GM18870 (cell line): ENCODE measurements around the gene CENPQ.
"Not testable (repeated sequence)": the region's sequence is repeated elsewhere in the genome, so short reads cannot be mapped to it uniquely, and the experiment has no call there.

ENCODE experiments used
- ATAC-seq: cut with Tn5 transposase; IDR thresholded peaks from one replicate; pipeline ENCODE4 v1.9.1; 2021; ENCODE audit warnings: moderate library complexity; ENCODE audit not compliant: unreplicated experiment

CENPQ gene, protein sequence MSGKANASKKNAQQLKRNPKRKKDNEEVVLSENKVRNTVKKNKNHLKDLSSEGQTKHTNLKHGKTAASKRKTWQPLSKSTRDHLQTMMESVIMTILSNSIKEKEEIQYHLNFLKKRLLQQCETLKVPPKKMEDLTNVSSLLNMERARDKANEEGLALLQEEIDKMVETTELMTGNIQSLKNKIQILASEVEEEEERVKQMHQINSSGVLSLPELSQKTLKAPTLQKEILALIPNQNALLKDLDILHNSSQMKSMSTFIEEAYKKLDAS

DNA sequence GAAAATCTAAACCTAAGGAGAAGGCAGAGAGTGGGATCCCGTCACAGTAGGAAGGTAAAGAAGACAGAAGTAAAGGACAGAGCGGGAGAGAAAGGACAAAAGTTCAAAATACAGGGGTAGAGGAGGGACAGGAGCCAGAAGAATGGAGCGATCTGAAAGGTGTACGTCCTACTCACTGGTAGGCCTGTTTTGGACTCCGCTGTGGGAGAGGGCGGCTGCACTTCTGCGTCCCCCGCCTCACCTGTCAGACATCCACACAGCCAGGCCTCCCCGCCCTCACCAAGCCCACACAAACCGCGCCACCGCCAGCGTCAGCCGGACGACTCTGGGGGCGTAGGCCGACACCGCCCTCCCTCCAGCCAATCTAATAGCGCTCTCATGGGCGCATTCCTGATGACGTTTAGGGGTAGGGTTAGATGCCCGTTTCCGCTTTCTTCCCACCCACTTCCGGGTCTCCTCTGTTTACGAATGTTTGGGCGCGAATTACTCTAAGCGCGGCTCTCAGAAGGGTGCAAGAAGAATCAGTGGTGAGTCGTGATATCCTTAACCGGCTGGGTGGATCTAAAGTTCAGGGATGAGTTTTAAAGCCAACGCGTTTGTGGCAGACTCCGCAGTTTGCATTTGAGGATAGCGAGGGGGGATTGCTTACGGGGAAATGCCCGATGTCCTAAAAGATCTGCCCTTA is at the start of gene CENPQ, which contains the start of gene MMUT:
Gene CENPQ, plus strand, starts transcription at position 444 of the 685 bp plus-strand sequence. CDS start 6,807 bp downstream, outside the sequence.
Gene MMUT, minus strand, starts transcription at position 327 of the 685 bp plus-strand sequence. CDS start 3,787 bp downstream, outside the sequence.
- ATAC-seq: peak; percentile 96

DNA sequence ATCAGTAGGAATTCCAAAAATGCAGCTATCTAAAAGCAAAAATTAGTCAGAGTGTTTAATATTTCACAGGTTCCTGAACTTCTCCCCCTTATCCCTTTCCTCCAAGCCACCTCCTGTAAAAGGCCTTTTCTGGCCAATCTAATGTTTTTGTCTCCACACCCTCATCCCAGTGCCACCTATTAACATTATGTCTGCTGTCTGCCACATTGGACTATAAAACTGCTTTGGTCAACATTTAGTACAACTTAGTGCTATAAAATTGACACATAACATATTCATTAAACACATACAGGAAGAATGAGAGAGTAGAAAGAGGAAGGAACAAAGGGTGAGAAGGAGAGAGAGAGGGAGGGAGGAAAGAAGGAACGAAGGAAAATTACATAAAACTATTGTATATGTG is 47.8 kb upstream of the CENPQ start:
- no peak for ATAC-seq

DNA sequence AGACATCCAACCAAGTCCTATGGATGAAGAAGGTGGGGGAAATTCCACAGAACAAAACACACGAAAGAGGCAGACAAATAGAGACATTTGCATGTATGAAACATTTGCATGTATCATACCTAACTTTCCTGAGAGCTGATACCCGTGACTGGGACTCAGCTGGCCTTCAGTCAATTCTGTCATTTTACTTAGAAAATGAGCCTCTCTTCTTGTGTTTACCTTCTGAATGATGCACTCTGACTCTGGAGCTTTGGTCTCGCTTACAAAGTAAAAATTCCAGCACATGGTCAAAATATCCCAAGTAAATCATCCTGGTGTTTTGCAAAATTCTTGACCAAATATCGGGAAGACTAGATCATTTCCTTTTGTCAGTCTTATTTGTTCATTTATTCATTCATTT is 47.0 kb upstream of the CENPQ start:
- no peak for ATAC-seq

DNA sequence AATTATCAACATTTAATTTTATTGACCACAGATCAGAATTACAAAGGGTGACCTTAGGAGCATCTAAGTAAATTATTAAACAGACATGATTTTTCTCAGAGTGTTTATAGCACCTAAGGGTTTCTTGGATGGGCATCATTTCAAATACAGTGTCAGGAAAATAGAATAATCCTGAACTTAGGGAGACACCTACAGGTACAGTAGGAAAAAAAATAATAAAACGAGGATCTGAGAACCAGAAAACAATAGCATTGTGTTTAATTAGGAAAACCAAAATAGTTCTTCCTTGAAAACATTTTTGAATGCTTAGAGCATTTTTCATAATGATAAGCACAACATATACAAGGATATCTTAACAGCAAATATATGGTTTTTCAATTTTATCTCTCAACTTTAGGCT is 39.4 kb upstream of the CENPQ start:
- no peak for ATAC-seq

DNA sequence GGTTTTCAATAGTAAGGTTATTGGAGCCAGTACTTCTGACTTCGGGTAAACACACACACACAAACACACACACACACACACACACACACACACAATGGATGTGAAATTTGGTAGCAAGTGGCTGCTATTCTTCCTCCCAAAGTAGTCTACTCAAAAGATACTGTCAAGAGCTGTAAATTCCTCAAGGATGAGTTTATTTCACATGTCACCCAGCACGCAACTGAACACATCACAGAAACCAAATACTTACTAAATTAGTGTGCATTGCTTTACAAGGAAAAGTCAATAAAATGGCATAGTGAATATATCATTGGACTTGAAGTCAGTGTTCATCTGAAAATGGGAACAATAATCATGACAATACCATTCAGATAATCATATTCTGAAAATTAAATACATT is 33.0 kb upstream of the CENPQ start:
- ATAC-seq: no peak

DNA sequence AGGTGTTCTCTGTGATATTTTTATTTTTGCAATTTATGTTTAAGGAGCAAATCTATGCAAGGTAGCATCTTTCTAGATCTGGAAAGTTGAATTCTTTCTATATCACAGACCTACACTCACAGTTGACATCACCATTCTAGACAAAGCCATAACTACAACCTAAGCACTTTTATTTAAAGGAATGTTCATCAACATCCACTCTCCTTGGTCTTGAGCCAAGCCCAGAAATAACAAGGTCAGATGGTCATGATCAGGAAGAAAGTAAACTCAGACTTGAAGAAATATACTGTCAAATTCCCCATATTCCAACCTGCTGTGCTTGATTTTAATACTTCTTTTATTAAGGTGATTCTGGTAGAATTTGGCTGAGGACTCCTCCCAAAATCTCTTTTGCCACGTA is 32.3 kb upstream of the CENPQ start:
- ATAC-seq: no peak

DNA sequence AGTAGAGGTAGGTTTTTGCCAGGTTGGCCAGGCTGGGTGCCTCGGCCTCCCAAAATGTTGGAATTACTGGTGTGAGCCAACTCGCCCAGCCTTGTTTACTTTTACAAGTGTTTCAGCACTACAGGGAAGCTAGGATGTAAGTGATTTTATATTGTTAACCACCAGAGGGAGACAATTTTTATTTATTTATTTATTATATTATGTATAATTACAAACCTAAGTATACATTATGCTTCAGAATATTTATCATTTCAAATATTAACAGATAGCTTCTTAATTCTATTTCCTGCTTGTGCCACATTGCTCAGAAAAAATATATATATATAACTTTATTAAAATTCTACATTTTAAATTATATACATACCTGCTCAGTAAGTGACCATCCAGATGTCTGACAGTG is 9.9 kb upstream of the CENPQ start:
- no peak for ATAC-seq

DNA sequence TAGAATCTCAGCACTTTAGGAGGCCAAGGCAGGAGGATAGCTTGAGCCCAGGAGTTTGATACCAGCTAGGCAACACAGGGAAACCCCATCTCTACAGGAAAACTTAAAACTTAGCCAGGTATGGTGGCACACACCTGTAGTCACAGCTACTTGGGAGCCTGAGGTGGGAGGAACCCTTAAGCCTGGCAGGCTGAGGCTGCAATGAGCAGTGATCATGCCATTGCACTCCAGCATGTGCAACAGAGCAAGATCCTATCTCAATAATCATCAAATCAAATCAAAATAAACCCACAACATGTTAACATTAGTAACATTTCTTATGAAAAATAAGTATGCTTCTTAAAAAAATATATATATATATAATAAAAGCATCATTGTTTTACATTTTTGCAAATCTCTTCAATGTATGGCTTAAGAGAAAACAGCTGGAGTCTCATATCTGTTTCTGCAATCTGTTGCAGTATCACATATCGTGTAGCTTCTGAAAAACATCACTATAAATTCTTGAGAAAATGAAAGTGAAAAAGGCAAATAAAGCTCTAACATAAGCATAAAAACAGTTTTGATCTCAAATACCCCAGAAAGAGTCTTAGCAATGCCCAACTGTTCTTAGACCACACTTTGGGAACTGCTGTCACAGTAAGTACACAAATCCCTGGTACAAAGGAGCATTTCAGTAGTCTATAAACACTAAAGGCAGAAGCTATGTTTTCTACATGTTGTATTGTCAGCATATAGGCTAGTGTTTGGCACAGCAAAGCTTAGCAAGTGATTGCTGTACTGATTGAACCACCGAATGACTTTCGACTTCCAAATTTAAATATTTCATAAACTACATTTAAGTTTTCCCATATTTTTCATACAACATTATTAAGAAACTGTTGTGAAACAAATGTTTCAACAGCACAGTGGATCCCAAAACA is 8.1 kb upstream of the CENPQ start:
- peak; percentile 81 for ATAC-seq

DNA sequence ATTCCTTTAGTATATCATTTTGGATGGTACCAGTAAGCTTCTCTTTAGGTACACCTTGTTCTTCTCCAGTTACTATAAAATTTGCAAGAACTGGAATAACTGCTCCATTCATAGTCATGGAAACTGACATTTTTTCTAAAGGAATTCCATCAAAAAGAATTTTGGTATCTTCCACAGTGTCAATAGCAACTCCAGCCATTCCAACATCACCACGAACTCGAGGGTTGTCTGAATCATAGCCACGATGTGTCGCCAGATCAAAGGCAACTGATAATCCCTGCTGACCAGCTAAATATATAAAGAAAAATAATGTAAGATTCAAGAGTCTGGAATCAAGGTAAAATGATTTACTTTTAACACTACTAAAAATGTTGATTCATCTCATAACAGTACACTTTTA is 5.4 kb upstream of the CENPQ start:
- ATAC-seq: no peak

DNA sequence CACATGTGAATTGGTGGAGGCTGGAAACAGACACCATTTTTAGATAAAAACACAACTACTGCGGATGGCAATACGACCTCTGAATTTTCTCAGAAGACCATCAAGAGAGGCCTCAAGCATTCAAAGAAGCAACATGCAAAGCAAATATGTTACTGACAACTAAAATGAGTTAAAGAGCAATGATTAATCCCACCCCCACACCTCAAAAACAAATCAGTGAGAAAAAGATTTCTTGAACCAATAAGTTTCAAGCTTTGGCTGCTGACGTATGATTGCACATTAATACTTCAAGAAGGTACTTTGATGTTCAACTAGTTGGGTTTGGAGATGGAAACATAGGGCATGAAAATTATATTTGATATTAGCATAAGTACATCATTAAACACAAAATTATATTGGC is 1.1 kb upstream of the CENPQ start:
- no peak for ATAC-seq

DNA sequence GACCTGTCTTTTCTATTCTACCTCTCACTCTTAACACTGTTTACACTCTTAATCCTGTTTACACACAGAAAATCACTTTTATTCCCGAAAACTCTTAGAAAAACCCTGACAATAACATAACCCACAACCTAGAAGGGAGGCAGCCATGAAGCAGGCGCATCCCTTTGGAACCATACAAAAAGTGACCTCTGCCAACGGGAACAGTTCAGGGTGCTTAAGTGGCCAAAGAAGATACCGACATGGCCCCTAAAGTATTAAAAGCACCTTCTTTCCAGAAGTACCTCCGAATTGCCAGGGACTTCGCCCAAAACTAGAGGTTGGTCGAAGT is 607 bp upstream of the CENPQ start:
- peak; percentile 2 for ATAC-seq

DNA sequence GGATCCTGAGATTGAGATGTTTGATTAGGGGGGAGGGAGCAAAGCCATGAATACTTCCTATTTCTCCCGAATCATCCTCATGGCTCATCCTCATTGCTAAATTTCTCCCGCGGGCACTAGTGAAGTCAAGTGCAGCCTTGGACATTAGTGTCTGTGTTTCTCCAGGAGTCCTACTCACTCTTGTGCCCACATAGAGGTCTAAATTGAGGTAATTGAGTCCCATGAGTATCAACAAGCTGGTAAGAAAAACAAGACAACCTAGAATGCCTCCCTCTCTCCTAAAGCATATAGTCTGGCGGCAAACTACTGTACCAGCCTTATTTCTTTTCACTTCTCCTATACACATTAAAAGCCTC is 420 bp downstream of the CENPQ start:
- ATAC-seq: peak; percentile 3

DNA sequence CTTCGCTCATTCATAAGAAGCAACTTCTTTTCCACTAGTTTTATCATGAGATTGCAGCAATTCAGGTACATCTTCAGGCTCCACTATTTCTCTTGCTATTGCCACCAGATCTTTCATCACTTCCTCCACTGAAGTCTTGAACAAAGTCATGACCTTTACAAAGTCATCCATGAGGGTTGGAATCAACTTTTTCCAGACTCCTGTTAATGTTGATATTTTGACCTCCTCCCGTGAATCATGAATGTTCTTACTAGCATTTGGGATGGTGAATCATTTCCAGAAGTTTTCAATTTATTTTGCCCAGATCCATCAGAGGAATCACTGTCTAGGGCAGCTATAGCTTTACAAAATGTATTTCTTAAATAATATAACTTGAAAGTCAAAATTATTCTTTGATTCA is 1.5 kb downstream of the CENPQ start:
- no peak for ATAC-seq

DNA sequence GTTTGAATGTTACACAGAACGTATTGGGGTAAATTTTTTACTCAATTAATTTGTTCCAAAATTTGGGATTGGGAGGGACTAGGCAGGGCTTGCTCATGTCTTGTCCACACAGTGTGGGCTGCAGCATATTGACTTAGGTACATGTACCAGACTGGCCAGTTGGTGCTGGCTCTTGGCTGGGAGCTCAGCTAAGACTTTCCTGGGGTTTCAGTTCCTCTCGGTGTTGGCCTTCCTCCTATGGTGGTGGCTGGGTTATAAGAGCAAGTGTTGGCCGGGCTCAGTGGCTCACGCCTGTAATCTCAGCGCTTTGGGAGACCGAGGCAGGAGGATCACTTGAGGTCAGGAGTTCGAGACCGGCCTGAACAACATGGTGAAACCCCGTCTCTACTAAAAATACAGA is 4.9 kb downstream of the CENPQ start:
- no peak for ATAC-seq

DNA sequence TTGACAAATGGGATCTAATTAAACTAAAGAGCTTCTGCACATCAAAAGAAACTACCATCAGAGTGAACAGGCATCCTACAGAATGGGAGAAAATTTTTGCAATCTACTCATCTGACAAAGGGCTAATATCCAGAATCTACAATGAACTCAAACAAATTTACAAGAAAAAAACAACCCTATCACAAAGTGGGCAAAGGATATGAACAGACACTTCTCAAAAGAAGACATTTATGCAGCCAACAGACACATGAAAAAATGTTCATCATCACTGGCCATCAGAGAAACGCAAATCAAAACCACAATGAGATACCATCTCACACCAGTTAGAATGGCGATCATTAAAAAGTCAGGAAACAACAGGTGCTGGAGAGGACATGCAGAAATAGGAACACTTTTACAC is 13.4 kb downstream of the CENPQ start:
- ATAC-seq: not testable (repeated sequence)

DNA sequence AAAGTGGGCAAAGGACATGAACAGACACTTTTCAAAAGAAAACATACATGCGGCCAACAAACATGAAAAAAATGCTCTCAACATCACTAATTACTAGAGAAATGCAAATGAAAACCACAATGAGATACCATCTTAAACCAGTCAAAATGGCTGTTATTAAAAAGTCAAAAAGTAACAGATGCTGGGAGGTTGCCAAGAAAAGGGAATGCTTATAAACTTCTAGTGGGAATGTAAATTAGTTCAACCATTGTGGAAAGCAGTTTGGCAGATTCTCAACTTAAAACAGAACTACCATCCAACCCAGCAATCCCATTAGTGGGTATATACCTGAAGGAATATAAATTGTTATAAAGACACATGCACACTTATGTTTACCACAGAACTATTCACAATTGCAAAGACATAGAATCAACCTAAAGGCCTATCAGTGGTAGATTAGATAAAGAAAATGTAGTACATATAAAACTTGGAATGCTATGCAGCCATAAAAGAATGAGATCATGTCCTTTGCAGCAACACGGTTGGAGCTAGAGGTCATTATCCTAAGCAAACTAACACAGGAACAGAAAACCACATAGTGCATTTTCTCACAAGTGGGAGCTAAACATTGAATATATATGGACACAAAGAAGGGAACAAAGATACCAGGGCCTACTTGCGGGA is 16.3 kb downstream of the CENPQ start:
- no peak for ATAC-seq

DNA sequence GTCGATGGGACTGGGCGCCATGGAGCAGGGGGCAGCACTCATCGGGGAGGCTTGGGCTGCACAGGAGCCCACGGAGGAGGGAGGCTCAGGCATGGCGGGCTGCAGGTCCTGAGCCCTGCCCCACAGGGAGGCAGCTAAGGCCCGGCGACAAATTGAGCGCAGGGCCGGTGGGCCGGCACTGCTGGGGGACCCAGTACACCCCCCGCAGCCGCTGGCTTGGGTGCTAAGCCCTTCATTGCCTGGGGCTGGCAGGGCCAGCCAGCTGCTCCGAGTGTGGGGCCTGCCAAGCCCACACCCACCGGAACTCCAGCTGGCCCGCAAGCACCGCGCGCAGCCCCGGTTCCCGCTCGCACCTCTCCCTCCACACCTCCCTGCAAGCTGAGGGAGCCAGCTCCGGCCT is 18.7 kb downstream of the CENPQ start:
- not testable (repeated sequence) for ATAC-seq

DNA sequence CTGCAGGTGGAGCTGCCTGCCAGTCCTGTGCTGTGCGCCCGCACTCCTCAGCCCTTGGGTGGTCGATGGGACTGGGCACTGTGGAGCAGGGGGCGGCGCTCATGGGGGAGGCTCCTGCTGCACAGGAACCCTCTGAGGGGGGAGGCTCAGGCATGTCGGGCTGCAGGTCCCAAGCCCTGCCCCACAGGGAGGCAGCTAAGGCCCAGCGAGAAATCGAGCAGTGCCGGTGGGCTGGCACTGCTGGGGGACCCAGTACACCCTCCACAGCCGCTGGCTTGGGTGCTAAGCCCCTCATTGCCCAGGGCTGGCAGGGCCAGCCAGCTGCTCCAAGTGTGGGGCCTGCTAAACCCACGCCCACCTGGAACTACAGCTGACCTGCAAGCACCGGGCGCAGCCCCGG is 20.2 kb downstream of the CENPQ start:
- ATAC-seq: not testable (repeated sequence)

DNA sequence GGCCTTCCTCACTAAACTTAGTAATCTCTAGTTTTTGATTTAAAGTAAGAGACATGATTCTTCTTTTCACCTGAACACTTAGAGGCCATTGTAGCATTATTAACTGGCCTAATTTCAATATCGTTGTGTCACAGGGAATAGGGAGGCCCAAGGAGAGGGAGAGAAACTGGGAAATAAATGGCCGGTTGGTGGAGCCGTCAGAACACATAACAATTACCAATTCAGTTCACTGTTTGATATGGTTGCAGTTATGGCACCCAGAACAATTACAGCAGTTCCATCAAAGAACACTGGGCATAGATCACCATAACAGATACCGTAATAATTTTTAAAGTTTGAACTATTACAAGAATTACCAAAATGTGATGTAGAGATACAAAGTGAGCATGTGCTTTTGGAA is 27.5 kb downstream of the CENPQ start:
- ATAC-seq: no peak

DNA sequence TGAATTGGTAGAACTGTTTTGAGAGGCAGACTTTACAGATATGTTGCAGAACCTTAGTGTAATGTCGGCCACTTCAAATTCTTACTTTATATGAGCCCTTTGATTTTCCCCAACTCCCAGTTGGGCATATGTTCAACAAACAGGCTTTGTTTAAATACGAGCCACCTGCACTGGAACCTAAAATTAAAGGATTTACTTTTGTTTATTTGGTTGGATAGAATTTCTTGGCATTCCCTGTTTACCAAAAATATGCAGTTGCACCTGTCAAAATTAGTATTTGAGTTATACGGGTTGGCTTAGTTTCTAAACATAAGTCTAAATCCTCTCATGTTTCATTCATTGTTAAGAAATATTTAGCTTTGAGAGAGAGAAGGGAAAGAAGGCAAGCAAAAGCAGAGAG is 34.1 kb downstream of the CENPQ start:
- no peak for ATAC-seq

DNA sequence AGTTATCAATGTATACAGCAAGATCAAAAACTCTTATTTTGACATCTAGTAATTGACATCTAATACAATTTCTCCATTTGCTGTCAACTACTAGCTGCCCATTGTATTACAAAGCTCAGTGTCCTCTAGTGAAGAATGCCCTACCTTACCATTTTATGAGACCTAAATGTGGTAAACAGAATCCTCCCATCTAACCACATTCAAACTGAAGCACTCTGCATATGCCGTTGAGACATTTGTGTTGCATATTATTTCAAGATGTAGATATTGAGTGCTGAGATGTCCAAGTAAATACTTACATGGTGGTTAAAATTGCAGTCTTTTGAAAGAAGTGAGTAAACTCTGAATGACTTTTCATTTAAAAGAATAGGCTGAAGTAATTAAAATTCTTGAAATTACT is 36.0 kb downstream of the CENPQ start:
- ATAC-seq: no peak
